ENCODE data around the gene CPPED1.

Gene CPPED1

GRCh38 chr16:12685806-12686205 is 117.9 kb downstream of the CPPED1 start:
- POLR2A ChIA-PET, result no interaction called here
- TF ChIP-seq TARDBP (IDR thresholded peaks at IDR 0.05) (no peak), NFRKB (IDR thresholded peaks at IDR 0.05) (no peak), ZNF384 (IDR thresholded peaks at IDR 0.05) (no peak), ARNT (IDR thresholded peaks at IDR 0.05) (no peak), SUZ12 (IDR thresholded peaks at IDR 0.05) (no peak), SP1 (IDR thresholded peaks at IDR 0.05) (no peak)
- no peak for DNase-seq (ENCODE audit: extremely low spot score)
- CTCF ChIA-PET, result no interaction called here

- POLR2A ChIA-PET, result no interaction called here
- CTCF ChIA-PET, result no interaction called here
- no peak for DNase-seq (ENCODE audit: extremely low spot score)
- TF ChIP-seq L3MBTL2 (conservative IDR thresholded peaks at IDR 0.05) (no peak), FOXA1 (IDR thresholded peaks at IDR 0.05) (no peak), BHLHE40 (IDR thresholded peaks at IDR 0.05; ENCODE audit: borderline replicate concordance) (no peak), NFRKB (IDR thresholded peaks at IDR 0.05) (no peak), ARNT (IDR thresholded peaks at IDR 0.05) (no peak), LEF1 (IDR thresholded peaks at IDR 0.05; ENCODE audit: borderline replicate concordance) (no peak), PKNOX1 (IDR thresholded peaks at IDR 0.05) (no peak), TARDBP (IDR thresholded peaks at IDR 0.05) (no peak), FOXK2 (IDR thresholded peaks at IDR 0.05) (no peak), ZNF384 (IDR thresholded peaks at IDR 0.05) (no peak), SP1 (IDR thresholded peaks at IDR 0.05) (no peak)
These were observed 121.1 kb downstream of the CPPED1 start for GRCh38 chr16:12682432-12683165.

GRCh38 chr16:12681653-12682052 is 122.0 kb downstream of the CPPED1 start:
- POLR2A ChIA-PET, result no interaction called here
- TF ChIP-seq HDGF (IDR thresholded peaks at IDR 0.05; ENCODE audit: borderline replicate concordance), result no peak
- TF ChIP-seq FOXA1 (IDR thresholded peaks at IDR 0.05), result no peak
- no peak for TF ChIP-seq ARNT (IDR thresholded peaks at IDR 0.05)
- no peak for TF ChIP-seq SUZ12 (IDR thresholded peaks at IDR 0.05)
- TF ChIP-seq ELF4 (IDR thresholded peaks at IDR 0.05), result no peak
- TF ChIP-seq ZNF384 (IDR thresholded peaks at IDR 0.05), result no peak
- no peak for TF ChIP-seq LEF1 (IDR thresholded peaks at IDR 0.05; ENCODE audit: borderline replicate concordance)
- no peak for TF ChIP-seq SP1 (IDR thresholded peaks at IDR 0.05)
- TF ChIP-seq NFRKB (IDR thresholded peaks at IDR 0.05), result no peak
- no peak for TF ChIP-seq TARDBP (IDR thresholded peaks at IDR 0.05)
- no peak for TF ChIP-seq FOXM1 (IDR thresholded peaks at IDR 0.05; ENCODE audit: borderline replicate concordance)
- TF ChIP-seq PKNOX1 (IDR thresholded peaks at IDR 0.05), result no peak
- no peak for TF ChIP-seq L3MBTL2 (conservative IDR thresholded peaks at IDR 0.05)
- no peak for TF ChIP-seq BHLHE40 (IDR thresholded peaks at IDR 0.05; ENCODE audit: borderline replicate concordance)
- no peak for TF ChIP-seq FOXK2 (IDR thresholded peaks at IDR 0.05)
- no peak for TF ChIP-seq CTBP1 (IDR thresholded peaks at IDR 0.05; ENCODE audit: borderline replicate concordance)
- CTCF ChIA-PET, result no interaction called here
- no peak for DNase-seq (ENCODE audit: extremely low spot score)

DNA sequence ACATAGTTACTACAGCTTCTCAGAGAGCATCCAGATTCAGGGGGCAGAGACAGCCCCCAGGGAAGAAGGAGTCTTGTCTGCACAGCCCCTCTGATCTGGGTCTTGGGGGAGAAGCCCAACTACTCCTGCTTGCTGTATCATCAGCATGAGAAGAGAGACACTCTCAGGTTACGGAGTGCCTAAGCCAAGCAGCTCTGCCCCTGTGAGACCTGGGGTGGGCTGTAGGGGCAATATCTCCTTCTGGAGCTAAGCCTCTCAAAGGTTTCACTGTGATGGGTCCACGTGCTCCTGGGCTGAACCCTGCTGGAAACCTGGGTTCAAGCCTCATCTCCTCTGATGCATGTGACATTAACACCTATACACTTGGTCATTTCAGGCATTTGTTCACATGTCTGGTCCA is 123.2 kb downstream of the CPPED1 start:
- CTCF ChIA-PET, result no interaction called here
- no peak for TF ChIP-seq FOXA1 (IDR thresholded peaks at IDR 0.05)
- no peak for TF ChIP-seq HDGF (IDR thresholded peaks at IDR 0.05; ENCODE audit: borderline replicate concordance)
- TF ChIP-seq FOXK2 (IDR thresholded peaks at IDR 0.05), result no peak
- no peak for TF ChIP-seq ARNT (IDR thresholded peaks at IDR 0.05)
- no peak for TF ChIP-seq ZNF384 (IDR thresholded peaks at IDR 0.05)
- TF ChIP-seq TARDBP (IDR thresholded peaks at IDR 0.05), result no peak
- no peak for TF ChIP-seq NFRKB (IDR thresholded peaks at IDR 0.05)
- no peak for TF ChIP-seq CTBP1 (IDR thresholded peaks at IDR 0.05; ENCODE audit: borderline replicate concordance)
- no peak for TF ChIP-seq LEF1 (IDR thresholded peaks at IDR 0.05; ENCODE audit: borderline replicate concordance)
- no peak for TF ChIP-seq L3MBTL2 (conservative IDR thresholded peaks at IDR 0.05)
- no peak for TF ChIP-seq ELF4 (IDR thresholded peaks at IDR 0.05)
- TF ChIP-seq BHLHE40 (IDR thresholded peaks at IDR 0.05; ENCODE audit: borderline replicate concordance), result no peak
- TF ChIP-seq FOXM1 (IDR thresholded peaks at IDR 0.05; ENCODE audit: borderline replicate concordance), result no peak
- no peak for TF ChIP-seq SP1 (IDR thresholded peaks at IDR 0.05)
- no peak for DNase-seq (ENCODE audit: extremely low spot score)
- POLR2A ChIA-PET, result no interaction called here

DNA sequence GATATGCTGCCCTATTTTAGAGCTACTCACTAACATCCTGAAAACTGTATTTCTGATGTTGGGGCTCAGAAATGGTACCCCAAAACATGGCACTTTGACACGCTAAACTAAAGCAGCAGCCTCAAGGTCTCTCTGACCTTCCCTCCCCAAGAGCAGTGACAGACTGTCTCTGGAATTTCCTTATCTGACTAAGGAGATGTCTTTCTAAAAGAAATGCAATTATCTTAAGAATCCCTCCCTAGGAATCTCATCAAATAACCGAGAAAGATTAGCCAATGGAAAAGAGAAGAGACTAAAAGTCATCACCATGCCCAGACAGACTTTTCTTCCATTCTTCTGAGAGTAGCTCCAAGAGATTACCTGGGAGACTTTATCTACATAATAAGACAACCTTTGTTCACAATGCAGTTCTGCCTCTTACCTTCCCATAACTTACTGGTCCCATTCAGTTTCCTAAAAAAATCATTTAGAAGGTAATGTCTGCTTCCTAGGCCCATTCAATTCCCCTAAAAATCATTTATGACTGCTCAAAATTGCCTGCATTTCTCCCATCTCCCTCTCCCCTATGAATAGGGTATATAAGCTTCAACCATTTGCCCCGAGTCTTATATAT is 123.9 kb downstream of the CPPED1 start:
- POLR2A ChIA-PET, result no interaction called here
- no peak for DNase-seq (ENCODE audit: extremely low spot score)
- CTCF ChIA-PET, result no interaction called here
- TF ChIP-seq ARNT (IDR thresholded peaks at IDR 0.05) (no peak), FOXM1 (IDR thresholded peaks at IDR 0.05; ENCODE audit: borderline replicate concordance) (no peak), ELF4 (IDR thresholded peaks at IDR 0.05) (no peak), SP1 (IDR thresholded peaks at IDR 0.05) (no peak), ZNF384 (IDR thresholded peaks at IDR 0.05) (no peak), L3MBTL2 (conservative IDR thresholded peaks at IDR 0.05) (no peak), NFRKB (IDR thresholded peaks at IDR 0.05) (no peak), LEF1 (IDR thresholded peaks at IDR 0.05; ENCODE audit: borderline replicate concordance) (no peak), HDGF (IDR thresholded peaks at IDR 0.05; ENCODE audit: borderline replicate concordance) (no peak), CTBP1 (IDR thresholded peaks at IDR 0.05; ENCODE audit: borderline replicate concordance) (no peak), FOXK2 (IDR thresholded peaks at IDR 0.05) (no peak), PKNOX1 (IDR thresholded peaks at IDR 0.05) (no peak)

GRCh38 chr16:12678983-12679382 is 124.7 kb downstream of the CPPED1 start:
- no peak for TF ChIP-seq SP1 (IDR thresholded peaks at IDR 0.05)
- TF ChIP-seq NFRKB (IDR thresholded peaks at IDR 0.05), result no peak
- TF ChIP-seq CTBP1 (IDR thresholded peaks at IDR 0.05; ENCODE audit: borderline replicate concordance), result no peak
- no peak for TF ChIP-seq ELF4 (IDR thresholded peaks at IDR 0.05)
- TF ChIP-seq HDGF (IDR thresholded peaks at IDR 0.05; ENCODE audit: borderline replicate concordance), result no peak
- no peak for TF ChIP-seq LEF1 (IDR thresholded peaks at IDR 0.05; ENCODE audit: borderline replicate concordance)
- TF ChIP-seq TARDBP (IDR thresholded peaks at IDR 0.05), result no peak
- no peak for TF ChIP-seq PKNOX1 (IDR thresholded peaks at IDR 0.05)
- CTCF ChIA-PET, result no interaction called here
- POLR2A ChIA-PET, result no interaction called here
- DNase-seq (ENCODE audit: extremely low spot score), result no peak

Measured in HEK293T (cell line).